MV-4-11 (cell line): ENCODE results near the gene MAML1.
"Not testable (repeated sequence)": the region's sequence is repeated elsewhere in the genome, so short reads cannot be mapped to it uniquely, and the experiment has no call there.

Experiments
- DNase-seq: peaks from one replicate; lab custom pipeline; 2025; lab: John Stamatoyannopoulos, UW

Gene MAML1

GRCh38 chr5:179732412-179732917 lies at the start of gene MAML1:
MAML1 (plus strand) TSS chr5:179732822; CDS start chr5:179733113, 291 bp downstream.
- DNase-seq = peak; percentile 100

- DNase-seq = peak; percentile 46
These were observed 43.4 kb upstream of the MAML1 start for GRCh38 chr5:179689212-179689611.

- DNase-seq = no peak
These were observed 38.1 kb upstream of the MAML1 start for GRCh38 chr5:179694561-179694960.

GRCh38 chr5:179696603-179697002 lies 36.0 kb upstream of the MAML1 start:
- DNase-seq = peak; percentile 73

GRCh38 chr5:179697108-179697507 lies 35.5 kb upstream of the MAML1 start:
- DNase-seq = no peak

GRCh38 chr5:179697543-179697942 lies 35.1 kb upstream of the MAML1 start:
- not testable (repeated sequence) for DNase-seq

- DNase-seq = peak; percentile 98
These were observed 34.4 kb upstream of the MAML1 start for GRCh38 chr5:179697993-179698934.

GRCh38 chr5:179698935-179699615 lies 33.5 kb upstream of the MAML1 start, which contains the start of gene CANX:
CANX (plus strand) TSS chr5:179698967; CDS start chr5:179705682, 6,715 bp downstream.
- no peak for DNase-seq

- no peak for DNase-seq
These were observed 32.9 kb upstream of the MAML1 start for GRCh38 chr5:179699616-179700237.

- peak; percentile 21 for DNase-seq
These were observed 32.2 kb upstream of the MAML1 start for GRCh38 chr5:179700401-179700918.

GRCh38 chr5:179716286-179716685 lies 16.3 kb upstream of the MAML1 start:
- no peak for DNase-seq

GRCh38 chr5:179720222-179720621 lies 12.4 kb upstream of the MAML1 start:
- DNase-seq = no peak

- no peak for DNase-seq
These were observed 8.5 kb upstream of the MAML1 start for GRCh38 chr5:179724163-179724562.

- DNase-seq = no peak
These were observed 5.5 kb upstream of the MAML1 start for GRCh38 chr5:179727106-179727505.

GRCh38 chr5:179729303-179729702 lies 3.3 kb upstream of the MAML1 start:
- DNase-seq = no peak

GRCh38 chr5:179729727-179730126 lies 2.9 kb upstream of the MAML1 start:
- DNase-seq = no peak

GRCh38 chr5:179730356-179730755 lies 2.3 kb upstream of the MAML1 start:
- no peak for DNase-seq

- no peak for DNase-seq
These were observed 1.8 kb upstream of the MAML1 start for GRCh38 chr5:179730852-179731251.

GRCh38 chr5:179731791-179732411 lies 721 bp upstream of the MAML1 start:
- peak; percentile 93 for DNase-seq

- DNase-seq = no peak
These were observed 523 bp downstream of the MAML1 start for GRCh38 chr5:179732918-179733771.

GRCh38 chr5:179733772-179734126 lies 1.1 kb downstream of the MAML1 start:
- no peak for DNase-seq
